NCI-H2196 (cell line): Measurements from ENCODE around the gene KLHDC7B.

Source experiments
- DNase-seq: peaks from one replicate; lab custom pipeline; 2025; ENCODE audit not compliant: unreplicated experiment; lab: John Stamatoyannopoulos, UW

The KLHDC7B gene

DNA sequence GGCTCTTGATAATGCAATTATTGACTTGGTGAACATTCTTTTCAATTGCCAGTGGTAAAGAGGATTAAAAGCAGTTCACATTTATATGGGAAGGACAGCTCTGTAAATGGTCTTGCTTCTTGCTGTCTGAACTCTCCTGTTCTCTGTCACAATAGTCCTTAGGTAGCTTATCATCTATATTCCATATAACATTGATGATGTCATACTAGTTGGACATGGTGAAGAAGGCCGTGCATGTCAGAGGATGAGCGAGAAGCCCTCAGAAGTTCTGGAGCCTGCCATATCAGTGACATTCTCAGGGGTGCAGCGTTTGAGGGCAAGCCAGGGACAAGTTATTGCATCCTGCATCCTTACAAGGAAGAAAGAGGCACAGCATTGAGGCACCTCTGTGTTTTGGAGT, 39.5 kb downstream of the KLHDC7B start:
- DNase-seq, result no peak

DNA sequence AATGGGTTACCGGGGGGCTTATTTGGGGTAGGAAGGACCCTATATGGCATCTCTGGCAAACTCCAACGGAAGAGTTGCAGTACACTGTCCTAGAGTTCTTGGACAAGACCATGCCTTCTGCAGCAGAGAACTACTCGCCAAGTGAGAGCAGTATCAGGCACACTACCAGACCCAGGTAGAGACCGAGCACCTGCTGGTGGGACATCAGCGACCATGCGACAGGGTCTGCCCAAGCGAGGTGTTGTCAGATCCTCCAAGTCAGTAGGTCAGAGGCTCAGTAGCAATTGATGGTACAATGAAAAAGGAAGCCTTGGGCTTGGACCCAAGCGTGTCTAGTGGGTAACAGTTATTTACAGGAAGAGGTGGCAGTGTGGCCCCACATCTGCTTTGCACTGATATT, 40.1 kb downstream of the KLHDC7B start:
- no peak for DNase-seq

DNA sequence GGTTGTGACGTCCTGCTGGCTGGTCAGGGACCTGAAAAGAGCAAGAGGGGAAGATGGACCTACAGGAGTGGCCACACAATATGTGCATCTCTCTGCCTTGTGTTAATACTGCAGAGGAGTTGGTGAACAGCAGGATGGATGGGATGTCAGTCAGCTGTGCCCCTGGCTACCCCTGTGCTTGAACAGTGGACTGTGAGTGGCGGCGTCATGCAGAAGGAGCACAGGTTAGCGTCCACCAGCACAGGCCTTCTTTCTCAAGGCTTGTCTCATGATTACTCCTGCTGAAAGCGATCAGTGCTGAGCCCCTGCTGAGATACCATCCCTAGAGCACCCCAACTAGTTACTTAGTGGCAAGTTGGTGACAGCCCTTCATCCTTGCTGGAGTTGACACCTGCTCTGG, 40.7 kb downstream of the KLHDC7B start:
- no peak for DNase-seq

DNA sequence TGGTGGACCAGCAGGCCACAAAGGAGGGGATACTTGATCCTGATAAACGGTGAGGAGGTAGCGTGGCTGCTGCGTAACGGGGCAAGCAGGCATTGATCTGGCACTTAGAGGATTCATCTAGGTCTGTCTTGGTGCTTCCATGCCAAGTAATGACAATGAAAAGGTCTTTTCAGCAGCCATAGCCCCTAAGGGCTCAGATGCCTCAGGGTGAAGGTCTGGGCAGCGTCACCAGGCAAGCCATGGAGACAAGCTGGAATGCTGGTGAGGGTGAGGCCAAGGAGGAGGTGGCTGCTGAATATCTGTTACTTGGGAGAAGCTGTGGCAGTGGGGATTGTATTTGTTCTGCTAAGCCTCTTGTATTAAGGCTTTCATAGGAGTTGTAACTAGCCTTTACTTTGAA, 41.7 kb downstream of the KLHDC7B start:
- no peak for DNase-seq

DNA sequence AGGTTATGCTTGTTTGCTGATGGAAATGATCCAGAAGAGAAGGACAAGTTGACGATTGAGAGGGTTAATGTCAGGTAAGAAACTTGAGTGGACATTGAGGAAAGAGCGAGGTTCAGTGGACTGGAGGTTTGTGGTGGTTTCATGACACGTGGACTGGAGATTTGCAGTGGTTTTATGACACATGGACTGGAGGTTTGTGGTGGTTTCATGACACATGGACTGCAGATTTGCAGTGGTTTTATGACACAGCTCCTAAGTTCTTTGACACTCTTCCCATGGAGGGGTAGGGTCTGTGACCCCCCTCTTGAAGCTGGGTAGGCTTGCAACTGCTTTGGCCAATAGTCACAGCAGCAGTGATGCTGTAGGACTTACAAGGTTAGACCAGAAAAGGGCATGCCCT, 49.5 kb downstream of the KLHDC7B start:
- no peak for DNase-seq

DNA sequence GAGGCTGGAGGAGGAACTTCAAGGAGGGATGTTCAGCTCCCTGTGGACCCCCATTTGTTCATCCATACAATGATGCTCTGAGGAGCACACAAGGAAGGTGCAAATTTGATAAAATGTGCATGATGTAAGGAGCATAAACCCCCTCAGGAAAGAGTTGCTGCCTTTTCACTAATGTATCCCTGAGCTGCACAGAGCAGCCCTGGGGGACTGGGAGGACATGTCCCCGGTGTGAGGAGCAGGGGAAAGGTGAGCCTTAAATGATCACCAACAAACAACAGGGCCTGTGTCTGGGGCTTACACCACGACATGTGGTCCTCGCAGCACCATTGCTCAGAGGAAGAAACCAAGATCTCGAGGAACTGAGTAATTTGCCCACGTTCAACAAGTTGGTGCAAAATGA, 51.4 kb downstream of the KLHDC7B start:
- DNase-seq, result no peak

DNA sequence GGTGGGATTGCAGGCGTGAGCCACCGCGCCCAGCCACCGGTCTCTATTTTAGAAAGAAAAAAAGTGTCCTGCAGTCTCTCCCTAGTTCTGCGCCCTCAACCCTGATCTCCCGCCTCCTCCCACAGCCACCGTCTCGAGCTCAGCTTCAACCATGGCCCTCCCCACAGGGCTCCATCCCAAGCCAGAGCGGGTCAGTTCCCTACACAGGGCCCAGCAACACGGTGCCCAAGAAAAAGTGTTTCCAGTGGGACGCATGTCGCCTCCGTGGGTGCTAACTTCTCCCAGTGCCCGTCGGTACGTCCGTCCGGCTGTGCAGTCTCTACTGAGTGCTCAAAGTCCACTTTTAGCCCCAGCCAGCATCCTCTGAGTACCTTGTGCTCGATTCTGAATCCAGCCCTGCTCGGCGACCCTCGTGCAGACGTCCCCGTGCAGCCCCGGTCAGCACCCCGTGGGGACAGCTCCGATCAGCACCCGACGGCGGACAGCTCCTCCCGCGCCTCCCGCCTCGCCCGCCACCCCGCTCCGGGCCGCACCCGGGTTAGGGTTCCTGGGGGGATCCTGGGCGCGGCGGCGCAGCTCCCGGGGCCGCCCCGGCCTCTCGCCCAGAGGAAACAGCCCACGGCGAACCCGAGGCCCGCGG, 54.2 kb downstream of the KLHDC7B start:
- DNase-seq, result no peak

DNA sequence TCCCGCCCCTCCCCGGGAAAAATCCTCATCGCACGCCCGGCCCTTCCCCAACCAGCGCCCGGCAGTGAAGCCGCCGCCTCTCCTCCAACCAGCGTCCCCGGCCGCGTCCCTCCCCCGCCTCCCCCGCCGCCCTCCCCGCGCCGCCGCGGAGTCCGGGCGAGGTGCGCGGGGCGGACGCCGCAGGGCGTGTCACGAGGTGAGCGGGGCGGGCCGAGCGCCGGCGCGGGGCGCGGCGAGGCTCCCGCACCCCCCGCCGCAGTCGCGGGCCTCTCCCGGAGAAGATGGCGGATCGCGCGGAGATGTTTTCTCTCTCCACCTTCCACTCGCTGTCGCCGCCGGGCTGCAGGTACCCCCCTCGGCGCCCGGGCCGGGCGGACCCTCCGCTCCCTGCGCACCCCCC, 54.8 kb downstream of the KLHDC7B start, which contains the start of gene MAPK8IP2:
MAPK8IP2 (plus strand) TSS at position 256 of the 400 bp plus-strand sequence; CDS start at position 282, 26 bp downstream.
- DNase-seq, result peak; percentile 45
